NCI-H460 (cell line): ENCODE measurements around the gene CBL. TPM values are rescaled to one million over a fixed set of nuclear protein-coding genes. Genes with fewer than 3 reads are reported as not detected.
"Not testable (repeated sequence)": the region's sequence is repeated elsewhere in the genome, so short reads cannot be mapped to it uniquely, and the experiment has no call there.

Experiments used
- DNase-seq: peaks from one replicate; pipeline ENCODE4 v3.0.0-alpha.2; 2016; ENCODE audit warnings: low read depth; ENCODE audit errors: extremely low read depth
- total RNA-seq: library from RNA; depleted of rRNA; stranded (reverse); fragments of >200 nt; shearing (Covaris generic); gene quantifications from 2 replicates; pipeline ENCODE4 v1.2.3, GENCODE V29; 2014

The CBL gene
- total RNA-seq, 1 experiment from 2014 or later: 11.2 TPM

- DNase-seq: no peak
Measured at GRCh38 chr11:119181677-119182412, 24.3 kb upstream of the CBL start.

- not testable (repeated sequence) for DNase-seq
Measured at GRCh38 chr11:119184399-119184798, 21.7 kb upstream of the CBL start.

GRCh38 chr11:119185981-119186634 is 20.0 kb upstream of the CBL start:
- DNase-seq: no peak

- no peak for DNase-seq
Measured at GRCh38 chr11:119187123-119187892, 18.8 kb upstream of the CBL start.

GRCh38 chr11:119188067-119188466 is 18.1 kb upstream of the CBL start:
- no peak for DNase-seq

GRCh38 chr11:119188887-119189286 is 17.3 kb upstream of the CBL start:
- DNase-seq: no peak

- DNase-seq: no peak
Measured at GRCh38 chr11:119189393-119189792, 16.7 kb upstream of the CBL start.

GRCh38 chr11:119190531-119190930 is 15.6 kb upstream of the CBL start:
- no peak for DNase-seq

- DNase-seq: not testable (repeated sequence)
Measured at GRCh38 chr11:119191265-119191664, 14.9 kb upstream of the CBL start.

- DNase-seq: no peak
Measured at GRCh38 chr11:119192111-119192510, 14.0 kb upstream of the CBL start.

GRCh38 chr11:119193001-119193400 is 13.1 kb upstream of the CBL start:
- DNase-seq: no peak

GRCh38 chr11:119193626-119194025 is 12.5 kb upstream of the CBL start:
- DNase-seq: no peak

- DNase-seq: no peak
Measured at GRCh38 chr11:119194811-119195440, 11.2 kb upstream of the CBL start.

- DNase-seq: peak; percentile 4
Measured at GRCh38 chr11:119195680-119196079, 10.5 kb upstream of the CBL start.

- DNase-seq: peak; percentile 66
Measured at GRCh38 chr11:119196833-119197483, 9.2 kb upstream of the CBL start.

- no peak for DNase-seq
Measured at GRCh38 chr11:119198925-119199324, 7.2 kb upstream of the CBL start.

- DNase-seq: not testable (repeated sequence)
Measured at GRCh38 chr11:119201236-119201635, 4.9 kb upstream of the CBL start.

- no peak for DNase-seq
Measured at GRCh38 chr11:119202554-119202953, 3.6 kb upstream of the CBL start.

GRCh38 chr11:119204066-119204465 is 2.1 kb upstream of the CBL start:
- DNase-seq: no peak

GRCh38 chr11:119205080-119205479 is 1.1 kb upstream of the CBL start:
- no peak for DNase-seq
